Measurements from ENCODE around the gene AUTS2. TPM values are rescaled to one million over a fixed set of nuclear protein-coding genes. Genes with fewer than 3 reads are reported as not detected.

Gene AUTS2
- total RNA-seq, 4 donors from 2014 or later = 14.9 to 27.2 (median 17.5) TPM

DNA sequence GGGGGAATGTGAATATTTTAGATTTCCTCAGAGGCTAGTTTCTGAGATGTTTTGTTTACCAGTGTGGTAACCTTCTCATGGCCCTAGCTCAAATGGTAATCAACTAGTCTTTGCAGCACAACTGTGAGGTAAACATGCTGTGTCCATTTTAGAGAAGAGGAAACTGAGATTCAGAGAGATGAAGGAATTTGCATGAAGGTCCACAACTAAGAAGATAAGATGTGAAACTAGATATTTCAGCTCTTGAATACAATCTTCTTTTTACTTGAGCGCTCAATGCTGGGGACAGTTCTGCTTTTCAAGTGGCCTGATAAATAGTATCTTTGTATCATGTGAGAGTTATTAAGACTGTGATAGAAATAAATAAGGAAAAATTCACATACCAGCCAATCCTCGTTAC lies 245.4 kb downstream of the AUTS2 start:
- intact Hi-C loops (cut with DNase I) = no loop called here
- WGBS, 2 donors = 94 to 95% methylated on average over 2 of the region's 2 CpGs
- no peak for DNase-seq

GRCh38 chr7:69844264-69844868 lies 246.1 kb downstream of the AUTS2 start:
- no peak overlapping the region for H3K4me3 ChIP-seq (replicated peaks in 1 of 3)
- intact Hi-C loops (cut with DNase I) = no loop called here
- no peaks in the 10 kb centered on the region for H3K4me1 ChIP-seq
- no peak overlapping the region for H3K27ac ChIP-seq
- no peaks in the 10 kb centered on the region for H3K9me3 ChIP-seq
- no peaks in the 10 kb centered on the region for H3K27me3 ChIP-seq
- 51 to 62% methylated on average over 4 of the region's 4 CpGs for WGBS, 2 donors
- TF ChIP-seq, protein P1, sequence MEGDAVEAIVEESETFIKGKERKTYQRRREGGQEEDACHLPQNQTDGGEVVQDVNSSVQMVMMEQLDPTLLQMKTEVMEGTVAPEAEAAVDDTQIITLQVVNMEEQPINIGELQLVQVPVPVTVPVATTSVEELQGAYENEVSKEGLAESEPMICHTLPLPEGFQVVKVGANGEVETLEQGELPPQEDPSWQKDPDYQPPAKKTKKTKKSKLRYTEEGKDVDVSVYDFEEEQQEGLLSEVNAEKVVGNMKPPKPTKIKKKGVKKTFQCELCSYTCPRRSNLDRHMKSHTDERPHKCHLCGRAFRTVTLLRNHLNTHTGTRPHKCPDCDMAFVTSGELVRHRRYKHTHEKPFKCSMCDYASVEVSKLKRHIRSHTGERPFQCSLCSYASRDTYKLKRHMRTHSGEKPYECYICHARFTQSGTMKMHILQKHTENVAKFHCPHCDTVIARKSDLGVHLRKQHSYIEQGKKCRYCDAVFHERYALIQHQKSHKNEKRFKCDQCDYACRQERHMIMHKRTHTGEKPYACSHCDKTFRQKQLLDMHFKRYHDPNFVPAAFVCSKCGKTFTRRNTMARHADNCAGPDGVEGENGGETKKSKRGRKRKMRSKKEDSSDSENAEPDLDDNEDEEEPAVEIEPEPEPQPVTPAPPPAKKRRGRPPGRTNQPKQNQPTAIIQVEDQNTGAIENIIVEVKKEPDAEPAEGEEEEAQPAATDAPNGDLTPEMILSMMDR (IDR thresholded peaks at IDR 0.05) = no peak
- no peak for TF ChIP-seq POLR2A (IDR thresholded peaks at IDR 0.05)
- DNase-seq = no peak
- no peaks in the 10 kb centered on the region for H3K36me3 ChIP-seq

More for the DNA sequence above, 245.4 kb downstream of the AUTS2 start:
- no peaks in the 10 kb centered on the region for H3K36me3 ChIP-seq
- H3K9me3 ChIP-seq = no peaks in the 10 kb centered on the region
- no peaks in the 10 kb centered on the region for H3K27me3 ChIP-seq
- H3K4me3 ChIP-seq (replicated peaks in 1 of 3) = no peak overlapping the region
- no peak for TF ChIP-seq POLR2A (IDR thresholded peaks at IDR 0.05)
- TF ChIP-seq, protein P1 (IDR thresholded peaks at IDR 0.05) = no peak
- no peak overlapping the region for H3K27ac ChIP-seq
- no peaks in the 10 kb centered on the region for H3K4me1 ChIP-seq

- no peaks in the 10 kb centered on the region for H3K27me3 ChIP-seq
- H3K4me3 ChIP-seq (replicated peaks in 1 of 3) = no peak overlapping the region
- H3K4me1 ChIP-seq = no peaks in the 10 kb centered on the region
- H3K9me3 ChIP-seq = no peaks in the 10 kb centered on the region
- intact Hi-C loops (cut with DNase I) = no loop called here
- H3K27ac ChIP-seq = no peak overlapping the region
- 81 to 82% methylated on average over 3 of the region's 3 CpGs for WGBS, 2 donors
- no peak for DNase-seq
- no peaks in the 10 kb centered on the region for H3K36me3 ChIP-seq
- TF ChIP-seq POLR2A (IDR thresholded peaks at IDR 0.05) = no peak
- TF ChIP-seq, protein P1 (IDR thresholded peaks at IDR 0.05) = no peak
These were observed 247.6 kb downstream of the AUTS2 start for GRCh38 chr7:69845721-69846495.

DNA sequence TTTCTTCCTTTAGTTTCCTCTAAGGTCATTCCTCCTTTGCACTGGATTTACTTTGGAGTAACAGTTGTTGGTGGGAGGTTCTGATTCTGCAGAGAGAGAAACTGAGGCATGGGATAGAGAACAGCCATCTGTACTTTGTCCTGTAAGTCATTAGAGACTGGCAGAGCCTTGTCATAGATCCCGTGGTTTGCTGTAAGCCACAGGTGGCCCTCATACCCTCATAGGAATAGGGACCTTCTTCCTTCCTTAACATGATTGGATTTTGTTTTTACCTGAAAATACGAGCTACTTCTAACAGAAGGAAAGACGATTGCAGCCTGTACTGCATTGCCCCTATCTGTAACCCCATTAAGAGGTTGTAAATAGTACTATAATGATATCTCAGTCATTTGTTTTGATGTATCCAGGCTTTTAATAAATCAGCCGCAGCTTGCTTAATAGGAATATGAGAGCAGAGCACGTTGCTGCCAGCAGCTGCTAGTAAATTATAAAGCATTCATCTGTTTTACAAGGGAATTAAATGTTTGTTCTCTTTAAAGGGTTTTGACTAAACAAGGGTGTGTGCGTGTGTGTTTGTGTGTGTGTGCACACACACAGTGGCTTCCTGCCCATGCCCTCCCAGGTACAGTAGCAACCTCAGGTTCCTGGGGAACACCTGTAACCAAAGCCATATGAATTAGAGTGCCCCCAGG lies 249.8 kb downstream of the AUTS2 start:
- Histone ChIP-seq H3K36me3 (no peaks in the 10 kb centered on the region), H3K27me3 (no peaks in the 10 kb centered on the region), H3K4me3 (replicated peaks in 1 of 3) (no peak overlapping the region), H3K9me3 (no peaks in the 10 kb centered on the region), H3K4me1 (no peaks in the 10 kb centered on the region), H3K27ac (no peak overlapping the region)
- intact Hi-C loops (cut with DNase I) = no loop called here
- DNase-seq = no peak
- TF ChIP-seq POLR2A (IDR thresholded peaks at IDR 0.05) = no peak
- TF ChIP-seq, protein P1 (IDR thresholded peaks at IDR 0.05) = no peak
- 78 to 88% methylated on average over 6 of the region's 6 CpGs for WGBS, 2 donors

- 88 to 93% methylated on average over 2 of the region's 2 CpGs for WGBS, 2 donors
- intact Hi-C loops (cut with DNase I) = no loop called here
- no peaks in the 10 kb centered on the region for H3K9me3 ChIP-seq
These were observed 251.0 kb downstream of the AUTS2 start for GRCh38 chr7:69849268-69849667.

More at GRCh38 chr7:69849268-69849667, 251.0 kb downstream of the AUTS2 start:
- no peaks in the 10 kb centered on the region for H3K4me1 ChIP-seq
- TF ChIP-seq, protein P1 (IDR thresholded peaks at IDR 0.05) = no peak
- TF ChIP-seq POLR2A (IDR thresholded peaks at IDR 0.05) = no peak
- no peaks in the 10 kb centered on the region for H3K36me3 ChIP-seq
- no peaks in the 10 kb centered on the region for H3K27me3 ChIP-seq
- H3K4me3 ChIP-seq (replicated peaks in 1 of 3) = no peak overlapping the region
- H3K27ac ChIP-seq = no peak overlapping the region
- DNase-seq = no peak

Measured in thyroid gland (tissue), 4 donors.